HCT116 (cell line): ENCODE data around the gene TRIM16. TPM values are rescaled to one million over a fixed set of nuclear protein-coding genes. Genes with fewer than 3 reads are reported as not detected.
"Not testable (repeated sequence)": the region's sequence is repeated elsewhere in the genome, so short reads cannot be mapped to it uniquely, and the experiment has no call there.

Experiments used
- ATAC-seq: fragments of 200-7000 bp; cut with Tn5 transposase; 2 replicates; pipeline ENCODE4 v1.9.1; 2020; ENCODE audit warnings: mild to moderate bottlenecking, moderate library complexity
- BruUV-seq: library from RNA; stranded (reverse); fragments of 400-500 nt; replicated peaks from 2 replicates; lab custom pipeline; 2021; lab: Mats Ljungman, UMichigan
- CTCF ChIA-PET: fragments of 300-600 bp; sonication (Branson Sonifier 250); formaldehyde crosslinking; loops from one replicate; lab custom pipeline; 2021; ENCODE audit warnings: antibody characterized with exemption; lab: Charles Lee
- POLR2A ChIA-PET: fragments of 300-600, 350-600 bp; sonication (Branson Sonifier 250); formaldehyde crosslinking; loops from one replicate; lab custom pipeline; 2021; ENCODE audit warnings: antibody characterized with exemption; lab: Charles Lee
- RAD21 ChIA-PET, 2 experiments: fragments of 300-600 bp; sonication (Branson Sonifier 250); formaldehyde crosslinking; loops; one replicate each; lab custom pipeline; 2023; ENCODE audit warnings: low total read pairs in 2 of 2; ENCODE audit not compliant: uncharacterized antibody in 2 of 2, unreplicated experiment in 2 of 2, low non-redundant PET in 1 of 2; lab: Charles Lee
- DNase-seq: peaks from one replicate; pipeline ENCODE4 v3.0.0-alpha.2; 2010; ENCODE audit warnings: low read depth, low spot score
- H2AFZ ChIP-seq: fragments of 200-600 bp; shearing (Covaris generic), sonication (generic); 2 replicates; pipeline ENCODE4 v1.6.1; 2017; ENCODE audit warnings: low read depth, mixed run types, mixed read lengths, antibody characterized with exemption, low read length; ENCODE audit not compliant: poor library complexity, severe bottlenecking
- H3K27ac ChIP-seq: 2 replicates; pipeline ENCODE4 v1.5.1; 2012; ENCODE audit warnings: low read depth, low read length
- H3K27me3 ChIP-seq: fragments of 200-600 bp; sonication (generic); 2 replicates; pipeline ENCODE4 v1.6.1; 2016; ENCODE audit warnings: mixed run types, low read length, mixed read lengths; ENCODE audit not compliant: insufficient read depth
- H3K36me3 ChIP-seq, 2 experiments: fragments of 200-500 bp in 1 of 2; fragments of 200-600 bp in 1 of 2; sonication (Bioruptor generic) in 1 of 2; sonication (generic) in 1 of 2; 2 replicates each; pipeline versions ENCODE4 v1.5.1 to v1.6.1; 2014 to 2016; ENCODE audit warnings: low read length in 2 of 2, inconsistent platforms in 1 of 2, mixed read lengths in 1 of 2, mixed run types in 1 of 2; ENCODE audit not compliant: insufficient read depth in 2 of 2, control insufficient read depth in 1 of 2
- H3K4me1 ChIP-seq, 2 experiments: fragments of 200-600 bp in 1 of 2; sonication (generic) in 1 of 2; 2 replicates each; pipeline versions ENCODE4 v1.5.1 to v1.6.1; 2012 to 2017; ENCODE audit warnings: low read length in 2 of 2, inconsistent platforms in 1 of 2, mild to moderate bottlenecking in 1 of 2, mixed read lengths in 1 of 2, mixed run types in 1 of 2, moderate library complexity in 1 of 2; ENCODE audit not compliant: insufficient read depth in 2 of 2, control insufficient read depth in 1 of 2
- H3K4me2 ChIP-seq: fragments of 200-600 bp; sonication (generic); 2 replicates; pipeline ENCODE4 v1.6.1; 2017; ENCODE audit warnings: mixed run types, low read length, mixed read lengths
- H3K4me3 ChIP-seq, 2 experiments: fragments of 200-600 bp in 1 of 2; sonication (generic) in 1 of 2; replicated peaks in 1 of 2; 2 replicates each; pipeline ENCODE4 v1.5.1; 2011 to 2016; ENCODE audit warnings: low read length in 2 of 2, control low read depth in 1 of 2, low read depth in 1 of 2, mild to moderate bottlenecking in 1 of 2, mixed read lengths in 1 of 2, mixed run types in 1 of 2
- H3K79me2 ChIP-seq: fragments of 200-600 bp; sonication (generic); 2 replicates; pipeline ENCODE4 v1.6.1; 2017; ENCODE audit warnings: mild to moderate bottlenecking, mixed run types, low read length, moderate library complexity, mixed read lengths; ENCODE audit not compliant: insufficient read depth
- H3K9ac ChIP-seq: fragments of 200-600 bp; sonication (generic); 2 replicates; pipeline ENCODE4 v1.6.1; 2016; ENCODE audit warnings: low read length, mixed read lengths
- H3K9me2 ChIP-seq: fragments of 200-600 bp; sonication (generic), shearing (Covaris generic); 2 replicates; pipeline ENCODE4 v1.6.1; 2017; ENCODE audit warnings: mixed run types, mild to moderate bottlenecking, moderate library complexity; ENCODE audit not compliant: insufficient read depth
- H3K9me3 ChIP-seq, 2 experiments: fragments of 200-500 bp in 1 of 2; fragments of 200-600 bp in 1 of 2; sonication (Bioruptor generic) in 1 of 2; sonication (generic) in 1 of 2; 2 replicates each; pipeline ENCODE4 v1.6.1; 2014 to 2017; ENCODE audit warnings: low read length in 2 of 2, mixed read lengths in 2 of 2, inconsistent platforms in 1 of 2, low read depth in 1 of 2, mild to moderate bottlenecking in 1 of 2, mixed run types in 1 of 2, moderate library complexity in 1 of 2; ENCODE audit not compliant: control insufficient read depth in 1 of 2, insufficient read depth in 1 of 2
- H4K20me1 ChIP-seq: fragments of 200-600 bp; sonication (generic), shearing (Covaris generic); 2 replicates; pipeline ENCODE4 v1.6.1; 2017; ENCODE audit warnings: mixed run types, mild to moderate bottlenecking, moderate library complexity; ENCODE audit not compliant: insufficient read depth
- intact Hi-C: fragments of 100-400 bp; cut with micrococcal nuclease; formaldehyde crosslinking; loops from 2 replicates; pipeline ENCODE4 v1.10.0; 2022
- total RNA-seq: library from RNA; stranded (reverse); gene quantifications from one replicate; pipeline ENCODE4 v1.2.1, GENCODE V29; 2021; ENCODE audit not compliant: unreplicated experiment

TRIM16 gene
- total RNA-seq, 1 experiment from 2014 or later = 33.8 TPM

GRCh38 chr17:15623661-15624209 lies 60.4 kb downstream of the TRIM16 start:
- H3K9me2 ChIP-seq, H4K20me1 ChIP-seq, H3K4me1 ChIP-seq, H3K27me3 ChIP-seq, H3K79me2 ChIP-seq, ATAC-seq, H3K9ac ChIP-seq, H3K4me2 ChIP-seq, H3K27ac ChIP-seq, H3K9me3 ChIP-seq, intact Hi-C loops, BruUV-seq, H3K4me3 ChIP-seq, H2AFZ ChIP-seq, RAD21 ChIA-PET, CTCF ChIA-PET, H3K36me3 ChIP-seq, DNase-seq: not testable (repeated sequence)
- POLR2A ChIA-PET = interaction anchor here (0.7 kb wide), 1 partner anchor 495 kb away, joined by 3 read pairs; no protein-coding TSS in a partner anchor

DNA sequence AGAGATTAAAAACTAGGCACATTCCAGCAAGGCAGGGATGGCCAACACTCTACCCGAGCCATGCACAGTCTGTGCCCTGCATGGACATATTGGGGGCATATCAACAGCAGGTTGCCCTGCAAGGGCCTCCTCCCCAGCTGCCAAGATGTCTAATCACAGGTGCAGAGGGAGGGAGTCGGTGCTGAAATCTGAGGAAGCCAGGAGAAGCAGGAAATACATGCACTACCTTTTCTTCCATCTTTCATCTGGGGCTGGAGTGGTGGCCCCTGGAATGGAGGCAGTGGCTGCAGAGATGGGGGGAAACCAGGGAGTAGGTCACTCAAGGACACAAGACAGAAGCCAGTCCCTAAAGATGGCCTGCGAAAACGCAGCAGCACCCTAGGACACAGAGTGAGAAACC lies 60.9 kb downstream of the TRIM16 start:
- H3K4me2 ChIP-seq, RAD21 ChIA-PET, H3K27ac ChIP-seq, H2AFZ ChIP-seq, H3K4me1 ChIP-seq, H3K4me3 ChIP-seq, BruUV-seq, H3K79me2 ChIP-seq, POLR2A ChIA-PET, H3K9ac ChIP-seq, H3K9me3 ChIP-seq, intact Hi-C loops, H3K27me3 ChIP-seq, CTCF ChIA-PET, H3K9me2 ChIP-seq, H4K20me1 ChIP-seq, ATAC-seq, DNase-seq, H3K36me3 ChIP-seq: not testable (repeated sequence)

DNA sequence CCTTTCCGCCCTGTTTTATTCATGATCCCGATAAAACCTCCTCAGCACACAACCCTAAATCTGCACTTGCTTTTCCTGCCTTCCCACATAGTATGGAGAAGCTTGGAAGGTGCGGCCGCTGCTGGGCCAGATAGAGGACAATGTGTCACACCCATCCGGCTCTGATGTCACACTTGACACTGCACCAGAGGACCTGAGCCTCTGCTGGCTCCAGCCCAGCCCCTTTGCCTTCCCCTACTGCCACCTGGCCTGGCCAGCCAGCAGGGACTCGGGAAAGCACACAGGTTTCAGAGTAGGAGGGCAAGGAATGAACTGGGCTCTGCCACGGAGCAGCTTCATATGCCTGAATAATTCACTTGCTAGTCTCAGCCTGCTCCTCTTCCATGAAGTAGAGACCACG lies 62.0 kb downstream of the TRIM16 start:
- POLR2A ChIA-PET, H3K27me3 ChIP-seq, BruUV-seq, H3K9ac ChIP-seq, H3K36me3 ChIP-seq, H4K20me1 ChIP-seq, intact Hi-C loops, H3K4me1 ChIP-seq, H3K79me2 ChIP-seq, H3K27ac ChIP-seq, CTCF ChIA-PET, ATAC-seq, DNase-seq, H3K4me3 ChIP-seq, H3K9me2 ChIP-seq, H2AFZ ChIP-seq, RAD21 ChIA-PET, H3K4me2 ChIP-seq, H3K9me3 ChIP-seq: not testable (repeated sequence)

DNA sequence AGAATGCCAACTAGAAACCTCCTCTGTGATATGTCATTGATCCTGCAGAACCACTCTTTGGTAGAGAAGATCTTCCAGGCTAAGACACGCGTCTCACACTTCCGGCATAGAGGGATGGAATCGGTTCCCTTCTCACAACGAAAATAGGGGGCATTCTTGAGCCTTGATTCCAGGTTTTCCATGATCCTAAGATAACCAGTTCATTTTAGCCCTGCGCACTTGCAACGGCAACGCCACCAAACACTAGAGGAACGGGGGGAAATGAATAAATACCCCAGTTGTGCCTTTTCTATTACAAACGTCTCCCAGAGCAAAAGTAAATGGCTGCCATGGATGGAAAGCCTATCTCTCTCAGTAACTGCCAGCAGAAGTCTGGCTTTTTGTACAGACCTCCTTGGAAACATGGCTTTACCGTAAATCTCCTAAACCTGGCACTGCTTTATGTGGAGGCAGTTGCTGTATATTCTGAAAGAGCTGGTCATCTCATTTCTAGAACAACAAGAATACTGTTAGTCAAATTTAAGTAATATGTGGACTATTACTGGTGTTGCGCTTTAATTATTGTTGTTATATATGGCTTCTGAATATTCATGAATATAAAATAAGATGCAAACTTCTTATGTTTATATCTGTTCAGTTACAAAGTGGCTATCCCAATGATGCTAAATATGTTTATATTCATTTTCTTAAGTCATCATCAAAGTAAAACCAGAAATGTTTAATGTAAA lies 64.6 kb downstream of the TRIM16 start, which contains the start of gene FBXW10B:
TSS of gene FBXW10B (minus strand) at position 374 of the 728 bp plus-strand sequence. CDS start at position 182, 192 bp downstream.
- H4K20me1 ChIP-seq, H3K9me3 ChIP-seq, H3K27ac ChIP-seq, H3K9me2 ChIP-seq, ATAC-seq, DNase-seq, H3K9ac ChIP-seq, BruUV-seq, CTCF ChIA-PET, H2AFZ ChIP-seq, intact Hi-C loops, H3K27me3 ChIP-seq, H3K4me2 ChIP-seq, RAD21 ChIA-PET, H3K79me2 ChIP-seq, H3K36me3 ChIP-seq, H3K4me1 ChIP-seq, H3K4me3 ChIP-seq, POLR2A ChIA-PET: not testable (repeated sequence)
